IgD-negative memory B cell (primary cell): ENCODE results near the gene ZNF334. TPM values are rescaled to one million over a fixed set of nuclear protein-coding genes. Genes with fewer than 3 reads are reported as not detected.

Experiments
- H3K27ac Mint-ChIP-seq, 3 donors: one replicate each; pipeline ENCODE4 v1.8.0; 2020 to 2022; ENCODE audit warnings: mild to moderate bottlenecking in 3 of 3, mixed read lengths in 3 of 3, moderate library complexity in 1 of 3
- H3K27me3 Mint-ChIP-seq: one replicate; pipeline ENCODE4 v1.8.0; 2021; ENCODE audit warnings: mixed read lengths
- H3K36me3 Mint-ChIP-seq: one replicate; pipeline ENCODE4 v1.8.0; 2020; ENCODE audit warnings: mild to moderate bottlenecking, mixed read lengths
- H3K4me1 Mint-ChIP-seq, 3 donors: one replicate each; pipeline ENCODE4 v1.8.0; 2020 to 2022; ENCODE audit warnings: mixed read lengths in 3 of 3, mild to moderate bottlenecking in 1 of 3
- H3K4me3 Mint-ChIP-seq, 4 donors: one replicate each; pipeline ENCODE4 v1.8.0; 2020 to 2022; ENCODE audit warnings: mild to moderate bottlenecking in 4 of 4, mixed read lengths in 4 of 4, moderate library complexity in 3 of 4
- H3K9me3 Mint-ChIP-seq, 3 donors: one replicate each; pipeline ENCODE4 v1.8.0; 2020 to 2021; ENCODE audit warnings: mixed read lengths in 3 of 3, mild to moderate bottlenecking in 1 of 3
- polyA plus RNA-seq: library from polyadenylated mRNA; unstranded; fragments of 300-500 nt; fragmentation: Illumina TruSeq; gene quantifications from one replicate; pipeline ENCODE4 v1.2.3, GENCODE V29; 2021

ZNF334 gene
- polyA plus RNA-seq, 1 donor from 2014 or later = not detected

- no peaks in the 10 kb centered on the region for H3K9me3 Mint-ChIP-seq
- H3K4me3 Mint-ChIP-seq = no peak overlapping the region
- no peak overlapping the region for H3K27ac Mint-ChIP-seq
- no peaks in the 10 kb centered on the region for H3K36me3 Mint-ChIP-seq
- H3K27me3 Mint-ChIP-seq = no peaks in the 10 kb centered on the region
- no peaks in the 10 kb centered on the region for H3K4me1 Mint-ChIP-seq
Observed at GRCh38 chr20:46523108-46523507, 9.7 kb upstream of the ZNF334 start.

- Mint-ChIP-seq H3K4me1 (no peaks in the 10 kb centered on the region), H3K36me3 (peaks cover 2% of the 10 kb centered on the region), H3K27ac (no peak overlapping the region), H3K4me3 (no peak overlapping the region), H3K9me3 (no peaks in the 10 kb centered on the region), H3K27me3 (no peaks in the 10 kb centered on the region)
Observed at GRCh38 chr20:46520976-46521579, 7.7 kb upstream of the ZNF334 start.

- Mint-ChIP-seq H3K27me3 (no peaks in the 10 kb centered on the region), H3K9me3 (no peaks in the 10 kb centered on the region), H3K36me3 (peaks cover 2% of the 10 kb centered on the region), H3K4me1 (no peaks in the 10 kb centered on the region), H3K27ac (no peak overlapping the region), H3K4me3 (no peak overlapping the region)
Observed at GRCh38 chr20:46520540-46520939, 7.2 kb upstream of the ZNF334 start.

- Mint-ChIP-seq H3K9me3 (no peaks in the 10 kb centered on the region), H3K36me3 (peaks cover 2% of the 10 kb centered on the region), H3K4me3 (no peak overlapping the region), H3K27ac (no peak overlapping the region), H3K27me3 (peaks cover 3% of the 10 kb centered on the region), H3K4me1 (no peaks in the 10 kb centered on the region)
Observed at GRCh38 chr20:46519471-46520068, 6.2 kb upstream of the ZNF334 start.

- Mint-ChIP-seq H3K27me3 (peaks cover 22% of the 10 kb centered on the region), H3K4me1 (peaks cover 0 to 4% (median 4%) of the 10 kb centered on the region in 3 donors), H3K36me3 (no peaks in the 10 kb centered on the region), H3K4me3 (no peak overlapping the region), H3K9me3 (peaks cover 0 to 2% (median 0%) of the 10 kb centered on the region in 3 donors), H3K27ac (no peak overlapping the region)
Observed at GRCh38 chr20:46509523-46509922, 3.8 kb downstream of the ZNF334 start.

GRCh38 chr20:46507760-46508407, 5.5 kb downstream of the ZNF334 start:
- Mint-ChIP-seq H3K9me3 (peaks cover 7 to 10% (median 8%) of the 10 kb centered on the region in 3 donors), H3K4me3 (no peak overlapping the region), H3K27me3 (peaks cover 22% of the 10 kb centered on the region), H3K27ac (no peak overlapping the region), H3K4me1 (peaks cover 0 to under 1% (median 0%) of the 10 kb centered on the region in 3 donors), H3K36me3 (peaks cover 3% of the 10 kb centered on the region)

- H3K4me1 Mint-ChIP-seq = no peaks in the 10 kb centered on the region
- H3K27me3 Mint-ChIP-seq = peaks cover 20% of the 10 kb centered on the region
- H3K27ac Mint-ChIP-seq = no peak overlapping the region
- no peak overlapping the region for H3K4me3 Mint-ChIP-seq
- peaks cover 3% of the 10 kb centered on the region for H3K36me3 Mint-ChIP-seq
- H3K9me3 Mint-ChIP-seq = peaks cover 25 to 27% (median 26%) of the 10 kb centered on the region in 3 donors
Observed at GRCh38 chr20:46505506-46505905, 7.9 kb downstream of the ZNF334 start.

GRCh38 chr20:46501961-46502360, 11.4 kb downstream of the ZNF334 start:
- Mint-ChIP-seq H3K27ac (no peak overlapping the region), H3K4me3 (peak overlapping the region in 1 of 4 donors; percentile 70), H3K9me3 (peaks cover 30 to 38% (median 31%) of the 10 kb centered on the region in 3 donors), H3K27me3 (peaks cover 19% of the 10 kb centered on the region), H3K36me3 (peaks cover 5% of the 10 kb centered on the region), H3K4me1 (no peaks in the 10 kb centered on the region)

GRCh38 chr20:46501337-46501942, 11.9 kb downstream of the ZNF334 start:
- Mint-ChIP-seq H3K9me3 (peaks cover 30 to 40% (median 31%) of the 10 kb centered on the region in 3 donors), H3K4me3 (no peak overlapping the region), H3K4me1 (no peaks in the 10 kb centered on the region), H3K27ac (no peak overlapping the region), H3K27me3 (peaks cover 21% of the 10 kb centered on the region), H3K36me3 (peaks cover 5% of the 10 kb centered on the region)

GRCh38 chr20:46494077-46494476, 19.3 kb downstream of the ZNF334 start:
- H3K4me3 Mint-ChIP-seq = no peak overlapping the region
- H3K36me3 Mint-ChIP-seq = peaks cover 2% of the 10 kb centered on the region
- no peaks in the 10 kb centered on the region for H3K4me1 Mint-ChIP-seq
- H3K9me3 Mint-ChIP-seq = peaks cover 0 to 8% (median 7%) of the 10 kb centered on the region in 3 donors
- no peak overlapping the region for H3K27ac Mint-ChIP-seq
- peaks cover 27% of the 10 kb centered on the region for H3K27me3 Mint-ChIP-seq

GRCh38 chr20:46491354-46491753, 22.0 kb downstream of the ZNF334 start:
- no peaks in the 10 kb centered on the region for H3K36me3 Mint-ChIP-seq
- H3K9me3 Mint-ChIP-seq = no peaks in the 10 kb centered on the region
- peaks cover 0 to 2% (median 0%) of the 10 kb centered on the region in 3 donors for H3K4me1 Mint-ChIP-seq
- H3K4me3 Mint-ChIP-seq = no peak overlapping the region
- peaks cover 14% of the 10 kb centered on the region for H3K27me3 Mint-ChIP-seq
- no peak overlapping the region for H3K27ac Mint-ChIP-seq

GRCh38 chr20:46488451-46488850, 24.9 kb downstream of the ZNF334 start:
- no peak overlapping the region for H3K4me3 Mint-ChIP-seq
- peaks cover 0 to 6% (median 5%) of the 10 kb centered on the region in 3 donors for H3K4me1 Mint-ChIP-seq
- no peak overlapping the region for H3K27ac Mint-ChIP-seq
- H3K27me3 Mint-ChIP-seq = peaks cover 20% of the 10 kb centered on the region
- no peaks in the 10 kb centered on the region for H3K36me3 Mint-ChIP-seq
- H3K9me3 Mint-ChIP-seq = no peaks in the 10 kb centered on the region

- Mint-ChIP-seq H3K9me3 (no peaks in the 10 kb centered on the region), H3K27me3 (peaks cover 16% of the 10 kb centered on the region), H3K27ac (no peak overlapping the region), H3K4me3 (no peak overlapping the region), H3K4me1 (peaks cover 0 to 6% (median 5%) of the 10 kb centered on the region in 3 donors), H3K36me3 (no peaks in the 10 kb centered on the region)
Observed at GRCh38 chr20:46487628-46488027, 25.7 kb downstream of the ZNF334 start.

- no peak overlapping the region for H3K4me3 Mint-ChIP-seq
- no peaks in the 10 kb centered on the region for H3K36me3 Mint-ChIP-seq
- no peaks in the 10 kb centered on the region for H3K9me3 Mint-ChIP-seq
- peaks cover 16% of the 10 kb centered on the region for H3K27me3 Mint-ChIP-seq
- peaks cover 0 to 6% (median 5%) of the 10 kb centered on the region in 3 donors for H3K4me1 Mint-ChIP-seq
- H3K27ac Mint-ChIP-seq = no peak overlapping the region
Observed at GRCh38 chr20:46485431-46485830, 27.9 kb downstream of the ZNF334 start.

- H3K9me3 Mint-ChIP-seq = no peaks in the 10 kb centered on the region
- peaks cover 16% of the 10 kb centered on the region for H3K27me3 Mint-ChIP-seq
- H3K4me1 Mint-ChIP-seq = peaks cover 0 to 6% (median 5%) of the 10 kb centered on the region in 3 donors
- no peak overlapping the region for H3K27ac Mint-ChIP-seq
- H3K4me3 Mint-ChIP-seq = no peak overlapping the region
- no peaks in the 10 kb centered on the region for H3K36me3 Mint-ChIP-seq
Observed at GRCh38 chr20:46484954-46485353, 28.4 kb downstream of the ZNF334 start.
